EL (cell line): Measurements from ENCODE around the gene MED13.
"Not testable (repeated sequence)": the region's sequence is repeated elsewhere in the genome, so short reads cannot be mapped to it uniquely, and the experiment has no call there.

ENCODE experiments used
- DNase-seq: peaks from one replicate; pipeline ENCODE4 v3.0.0-alpha.2; 2016

MED13 gene

GRCh38 chr17:62085511-62086408, 20.7 kb upstream of the MED13 start:
- no peak for DNase-seq

DNA sequence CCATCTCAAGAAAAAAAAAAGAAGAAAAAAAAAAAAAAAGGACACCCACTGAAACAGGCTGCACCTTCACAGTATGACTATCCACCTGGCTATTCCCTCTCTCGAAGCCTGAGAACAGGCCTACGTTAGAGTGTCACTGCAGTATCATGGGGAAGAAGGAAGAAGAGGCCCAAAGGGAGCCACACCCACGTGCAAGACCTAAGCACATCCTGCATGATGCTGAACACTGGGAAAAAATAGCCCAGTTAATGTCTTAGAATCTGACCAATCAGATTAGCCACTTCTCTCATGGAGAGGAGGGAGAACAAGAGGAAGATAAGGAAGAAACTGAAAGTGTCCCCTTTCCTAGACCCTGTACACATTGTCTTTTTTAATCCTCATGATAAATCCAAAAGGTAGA, 19.5 kb upstream of the MED13 start:
- no peak for DNase-seq

DNA sequence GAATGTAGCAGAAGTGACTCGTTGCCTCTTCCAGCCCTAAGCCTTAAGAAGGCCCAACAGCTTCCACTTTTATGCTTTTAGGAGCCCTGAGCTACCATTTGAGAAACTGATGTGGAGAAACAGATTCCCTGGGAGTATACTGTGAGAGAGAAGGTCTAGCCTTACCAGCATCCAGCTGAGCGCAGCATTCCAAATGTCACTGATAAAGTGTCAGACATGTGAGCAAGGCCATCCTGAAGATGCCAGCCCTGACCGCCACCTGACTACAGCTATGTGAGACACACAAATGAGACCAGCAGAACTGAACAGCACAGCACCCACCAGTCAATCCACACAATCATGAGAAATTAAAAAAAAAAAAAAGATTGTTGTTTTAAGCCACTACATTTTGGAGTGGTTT, 18.6 kb upstream of the MED13 start:
- no peak for DNase-seq

DNA sequence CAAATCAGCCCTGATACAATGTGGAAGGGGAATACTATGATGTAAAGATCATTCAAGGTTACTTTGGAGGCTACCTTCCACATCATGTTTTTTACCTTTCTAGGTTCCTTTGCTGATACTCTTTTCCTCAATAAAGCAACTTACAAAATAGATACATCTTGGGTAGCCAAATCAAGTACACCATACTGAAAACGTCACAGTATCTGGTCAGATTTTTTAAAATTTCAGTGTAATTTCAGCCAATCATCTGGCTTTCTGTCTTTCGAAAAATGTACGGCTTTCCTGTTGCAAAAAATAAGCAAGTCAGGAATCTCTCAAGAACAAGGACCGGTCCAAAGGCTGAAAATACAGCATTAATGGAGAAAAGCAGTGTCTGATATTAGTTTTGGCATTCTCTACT, 15.6 kb upstream of the MED13 start:
- no peak for DNase-seq

DNA sequence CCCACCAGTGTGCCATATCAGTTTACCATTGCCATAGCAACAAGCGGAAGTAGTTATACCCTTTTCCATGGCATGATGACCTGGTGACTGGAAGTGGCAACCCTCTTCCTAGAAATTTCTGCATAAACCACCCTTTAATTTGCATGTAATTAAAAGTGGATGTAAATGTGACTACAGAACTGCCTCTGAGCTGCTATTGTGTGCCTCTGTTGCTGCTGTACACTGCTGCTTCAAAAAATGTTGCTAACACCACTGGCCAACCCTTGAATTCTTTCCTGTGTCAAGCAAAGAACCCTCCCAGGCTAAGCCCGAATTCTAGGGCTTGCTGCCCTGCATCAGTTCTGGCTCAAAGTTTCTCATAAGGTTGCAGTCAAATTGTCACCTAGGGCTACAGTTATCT, 12.9 kb upstream of the MED13 start:
- DNase-seq, result no peak

DNA sequence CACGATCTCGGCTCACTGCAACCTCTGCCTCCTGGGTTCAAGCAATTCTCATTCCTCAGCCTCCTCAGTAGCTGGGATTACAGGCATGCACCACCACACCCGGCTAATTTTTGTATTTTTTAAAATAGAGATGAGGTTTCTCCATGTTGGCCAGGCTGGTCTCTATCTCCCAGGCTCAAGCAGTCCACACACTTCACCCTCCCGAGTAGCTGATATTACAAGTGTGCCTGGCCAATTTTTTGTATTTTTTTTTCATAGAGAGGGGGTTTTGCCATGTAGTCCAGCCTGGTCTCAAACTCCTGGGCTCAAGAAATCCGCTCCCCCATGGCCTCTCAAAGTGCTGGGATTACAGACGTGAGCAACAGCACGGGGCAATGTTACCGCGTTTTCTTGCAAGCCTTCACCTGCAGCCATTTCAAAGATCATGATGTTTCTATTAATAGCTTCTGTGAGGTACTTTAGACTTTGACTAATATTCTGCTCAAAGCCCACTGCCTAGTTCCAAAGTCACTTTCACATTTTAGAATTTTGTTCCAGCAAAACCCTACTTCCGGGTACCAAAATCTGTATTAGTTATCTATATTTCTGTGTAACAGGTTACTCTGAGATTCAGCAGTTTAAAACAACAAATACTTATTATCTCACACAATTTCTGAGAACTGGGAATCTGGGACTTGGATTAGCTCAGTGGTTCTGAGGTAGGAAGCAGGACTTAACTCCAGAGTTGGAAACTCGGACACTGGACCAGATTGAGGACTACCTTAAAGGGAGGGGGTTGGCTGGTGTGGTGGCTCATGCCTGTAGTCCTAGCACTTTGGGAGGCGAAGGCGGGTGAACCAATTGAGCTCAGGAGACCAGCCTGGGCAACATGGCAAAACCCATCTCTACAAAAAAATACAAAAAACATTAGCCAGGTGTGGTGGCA, 12.0 kb upstream of the MED13 start:
- DNase-seq, result no peak

- DNase-seq, result no peak
Measured at GRCh38 chr17:62075308-62075815, 10.3 kb upstream of the MED13 start.

GRCh38 chr17:62073993-62074392, 8.9 kb upstream of the MED13 start:
- no peak for DNase-seq

DNA sequence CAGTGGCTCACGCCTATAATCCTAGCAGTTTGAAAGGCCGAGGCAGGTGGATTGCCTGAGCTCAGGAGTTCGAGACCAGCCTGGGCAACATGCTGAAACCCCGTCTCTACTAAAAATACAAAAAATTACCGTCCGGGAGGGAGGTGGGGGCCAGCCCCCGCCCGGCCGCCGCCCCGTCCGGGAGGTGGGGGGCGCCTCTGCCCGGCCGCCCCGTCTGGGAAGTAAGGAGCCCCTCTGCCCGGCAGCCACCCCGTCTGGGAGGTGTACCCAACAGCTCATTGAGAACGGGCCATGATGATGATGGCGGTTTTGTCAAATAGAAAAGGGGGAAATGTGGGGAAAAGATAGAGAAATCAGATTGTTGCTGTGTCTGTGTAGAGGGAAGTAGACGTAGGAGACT, 7.8 kb upstream of the MED13 start:
- DNase-seq, result not testable (repeated sequence)

GRCh38 chr17:62070900-62071299, 5.8 kb upstream of the MED13 start:
- no peak for DNase-seq

DNA sequence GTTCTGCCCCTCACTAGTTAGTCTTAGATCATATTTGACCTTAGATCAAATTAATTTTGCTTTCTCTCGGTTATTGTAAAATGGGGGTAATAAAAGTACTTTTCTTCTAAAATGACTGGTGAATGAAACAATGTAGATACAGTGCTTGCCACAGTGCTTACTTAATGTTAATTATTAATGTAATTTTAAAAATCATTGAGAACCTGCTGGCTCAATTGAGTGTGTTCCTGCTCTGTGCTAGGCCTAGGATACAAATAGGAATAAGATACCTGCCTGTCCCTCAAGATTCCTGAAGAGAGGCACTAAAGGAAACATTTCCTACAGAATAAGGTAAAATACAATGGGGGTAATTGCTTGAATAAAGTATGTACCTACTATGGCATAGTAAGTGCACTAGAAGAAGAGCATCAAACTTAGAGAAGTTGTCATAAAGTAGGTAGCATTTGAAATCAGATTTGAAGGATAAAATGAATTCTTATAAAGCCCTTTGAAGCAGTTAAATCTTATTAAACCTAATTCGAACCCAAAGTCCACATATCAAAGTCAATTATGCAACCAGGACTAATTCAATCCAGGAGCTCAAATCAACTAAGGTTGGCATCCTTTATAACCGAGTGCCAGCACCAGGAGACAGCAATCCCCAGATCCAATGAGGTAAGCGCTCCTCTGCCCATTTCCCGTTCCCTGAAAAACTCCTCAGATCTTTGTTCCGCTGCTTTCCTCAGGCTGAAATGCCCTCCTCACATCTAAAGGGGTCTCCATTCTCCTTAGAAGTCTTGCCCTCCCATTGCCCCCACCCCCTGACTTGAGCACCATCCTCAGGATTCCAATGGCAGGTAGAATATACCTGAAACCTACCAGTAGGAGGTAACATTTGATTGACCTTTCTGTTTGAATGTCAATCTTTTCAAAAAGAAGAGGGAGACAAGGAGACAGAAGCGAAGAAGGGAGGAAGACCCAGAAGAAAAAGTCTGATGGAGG, 2.4 kb upstream of the MED13 start:
- no peak for DNase-seq

DNA sequence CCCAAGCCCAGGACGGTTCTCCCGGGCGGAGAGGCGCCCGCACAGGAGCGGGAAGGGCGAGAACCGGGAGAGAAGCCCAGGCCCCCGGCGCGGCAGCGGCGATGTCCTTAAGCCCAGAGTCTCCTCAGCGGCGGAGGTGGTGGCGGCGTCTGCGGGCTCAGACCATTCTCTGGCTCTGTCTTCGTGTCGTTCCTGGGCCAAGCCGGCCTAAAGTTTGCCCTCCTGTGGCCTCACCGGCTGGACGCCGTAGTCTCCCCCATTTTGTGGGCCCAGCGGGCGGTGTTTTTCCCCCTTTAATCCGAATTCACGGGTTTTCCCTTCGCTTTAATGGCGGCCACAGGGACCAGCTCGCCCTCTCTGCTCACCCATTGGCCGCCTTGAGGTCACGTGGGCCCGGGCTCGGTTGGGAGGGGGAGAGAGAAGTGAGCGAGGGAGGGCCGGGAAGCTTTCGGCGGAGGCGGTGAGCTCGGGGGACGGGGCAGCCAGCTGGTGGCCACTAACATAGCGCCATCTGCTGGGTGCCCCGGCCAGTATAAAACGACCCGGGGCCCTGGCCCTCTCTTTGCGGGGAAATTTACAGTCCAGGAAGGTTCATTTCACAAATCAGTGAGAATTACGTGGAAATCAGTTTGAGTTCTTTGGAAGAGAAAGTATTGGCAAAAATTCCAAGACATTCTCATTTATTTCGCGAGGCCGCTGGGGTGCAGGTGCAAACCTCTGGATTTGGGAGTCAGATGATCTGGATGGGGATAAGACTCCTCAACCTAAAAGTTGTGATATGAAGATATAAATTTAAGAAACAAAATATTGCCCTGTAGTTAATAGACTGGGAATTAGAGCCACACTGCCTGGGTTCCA, 762 bp upstream of the MED13 start:
- DNase-seq, result peak; percentile 98

GRCh38 chr17:62064029-62064790, 868 bp downstream of the MED13 start:
- DNase-seq, result peak; percentile 29

GRCh38 chr17:62062944-62063343, 2.1 kb downstream of the MED13 start:
- DNase-seq, result no peak

DNA sequence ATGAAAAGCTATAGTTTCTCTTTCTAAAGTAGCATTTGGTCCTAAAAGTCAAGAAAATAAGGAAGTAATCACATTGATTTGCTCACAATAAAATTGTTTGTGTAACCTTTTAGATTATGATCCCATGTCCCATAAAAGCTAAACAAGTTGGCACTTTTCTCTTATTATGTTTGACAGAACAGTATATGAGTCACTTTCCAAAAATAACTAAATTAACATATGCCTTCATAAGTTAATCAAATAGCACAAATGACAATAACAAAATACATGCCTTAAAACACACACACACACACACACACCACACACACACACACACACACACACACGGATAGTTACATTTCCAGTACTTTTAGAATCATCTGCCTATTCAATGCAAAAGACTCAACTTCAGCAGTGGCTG, 2.8 kb downstream of the MED13 start:
- no peak for DNase-seq

GRCh38 chr17:62059414-62059813, 5.7 kb downstream of the MED13 start:
- DNase-seq, result no peak

DNA sequence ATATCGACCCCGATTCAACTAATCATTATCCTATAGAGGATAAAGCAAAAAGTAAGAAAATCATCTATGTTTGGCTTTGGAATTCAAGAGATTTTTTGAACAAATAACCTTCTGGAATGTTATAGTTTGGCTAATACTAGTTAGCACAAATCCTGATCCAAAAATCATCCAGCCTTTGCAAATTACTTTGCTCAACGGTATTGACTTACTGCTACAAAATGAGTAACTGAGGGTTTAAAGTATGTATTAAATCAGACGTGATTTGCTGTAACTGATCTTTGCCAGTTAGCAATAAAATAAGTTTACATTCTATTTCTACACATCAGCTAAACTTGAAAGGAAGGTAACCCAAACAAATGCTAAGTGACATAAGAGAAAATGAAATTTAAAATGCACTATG, 6.5 kb downstream of the MED13 start:
- no peak for DNase-seq

- no peak for DNase-seq
Measured at GRCh38 chr17:62057696-62058095, 7.4 kb downstream of the MED13 start.

DNA sequence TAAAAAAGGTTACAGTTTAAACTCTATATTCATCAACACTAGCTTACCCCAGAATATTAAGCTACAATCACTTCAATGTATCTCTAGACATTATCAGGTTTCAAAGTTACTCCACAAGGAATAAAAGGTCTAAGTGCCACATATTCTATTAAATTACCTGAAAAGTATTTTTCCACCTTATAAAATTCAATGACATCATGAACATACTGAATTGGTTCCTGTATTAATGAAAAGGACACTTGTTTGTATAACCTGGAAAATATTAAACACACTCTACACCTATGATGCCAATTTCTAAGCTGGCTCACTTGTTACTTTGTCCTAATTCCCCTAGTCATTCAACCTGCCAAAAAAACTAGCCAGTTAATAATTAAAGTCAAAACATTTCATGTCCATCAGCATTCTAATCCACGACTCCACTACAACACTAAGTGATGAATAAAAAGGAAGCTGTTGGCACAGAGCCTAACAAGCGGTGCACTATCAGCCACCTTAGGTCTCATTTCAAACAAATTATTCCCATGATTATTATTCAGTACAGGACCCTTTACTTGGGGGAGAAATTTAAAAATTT, 12.2 kb downstream of the MED13 start:
- DNase-seq, result no peak

- no peak for DNase-seq
Measured at GRCh38 chr17:62051053-62051452, 14.0 kb downstream of the MED13 start.
